ENCODE results near the gene SHH.

- TF ChIP-seq POLR2A (IDR thresholded peaks at IDR 0.05) (no peak), CTCF (IDR thresholded peaks at IDR 0.05) (no peak)
Observed at GRCh38 chr7:155819186-155819585, 6.9 kb upstream of the SHH start.

Data from prostate gland (tissue), 2 donors.